NCI-H1092 (cell line): Measurements from ENCODE around the gene APCDD1.
"Not testable (repeated sequence)": the region's sequence is repeated elsewhere in the genome, so short reads cannot be mapped to it uniquely, and the experiment has no call there.

Source experiments
- DNase-seq: peaks from one replicate; lab custom pipeline; 2025; lab: John Stamatoyannopoulos, UW

The APCDD1 gene

DNA sequence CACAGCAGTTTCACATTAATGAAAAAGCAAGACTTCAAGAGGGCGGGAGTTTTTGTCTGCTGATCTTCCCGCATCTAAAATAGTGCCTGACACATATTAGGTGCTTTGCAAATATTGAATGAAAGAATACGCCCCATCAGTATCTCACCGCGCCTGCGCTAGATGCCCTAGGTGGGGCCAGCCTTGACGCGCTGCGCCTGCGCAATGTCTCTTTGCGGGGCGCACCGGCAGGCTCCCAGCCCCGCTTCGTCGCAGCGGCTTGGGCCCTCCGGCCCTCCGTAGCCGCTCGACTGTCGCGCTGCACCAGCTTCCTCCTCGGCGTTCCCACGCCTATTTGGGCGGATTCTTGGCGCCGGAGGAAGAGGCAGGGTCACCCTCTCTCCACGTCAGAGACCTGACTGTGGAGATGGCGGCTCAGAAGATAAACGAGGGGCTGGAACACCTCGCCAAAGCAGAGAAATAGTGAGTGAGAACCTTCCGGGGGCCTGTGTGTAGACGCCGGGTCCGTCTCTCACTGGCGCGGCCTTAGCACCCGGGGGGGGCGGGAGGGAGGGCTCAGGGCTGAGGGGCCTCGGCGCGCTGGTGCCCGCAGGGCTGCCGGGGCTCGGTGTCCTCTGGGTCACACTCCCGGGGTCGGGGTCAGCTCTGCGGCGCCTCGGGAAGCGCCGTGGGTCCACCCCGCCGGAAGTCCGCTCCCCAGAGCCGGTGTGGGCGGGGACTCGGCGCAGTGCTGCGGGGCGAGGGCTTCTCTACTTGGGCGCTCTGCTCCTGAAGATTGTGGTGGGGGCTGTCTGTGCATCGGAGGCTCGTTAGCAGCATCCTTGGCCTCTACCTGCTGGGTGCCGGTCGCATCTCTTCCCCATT, 71.5 kb downstream of the APCDD1 start, which contains the start of gene NAPG:
TSS of gene NAPG (plus strand) at position 331 of the 864 bp plus-strand sequence. CDS start at position 407, 76 bp downstream.
- DNase-seq = peak; percentile 84

DNA sequence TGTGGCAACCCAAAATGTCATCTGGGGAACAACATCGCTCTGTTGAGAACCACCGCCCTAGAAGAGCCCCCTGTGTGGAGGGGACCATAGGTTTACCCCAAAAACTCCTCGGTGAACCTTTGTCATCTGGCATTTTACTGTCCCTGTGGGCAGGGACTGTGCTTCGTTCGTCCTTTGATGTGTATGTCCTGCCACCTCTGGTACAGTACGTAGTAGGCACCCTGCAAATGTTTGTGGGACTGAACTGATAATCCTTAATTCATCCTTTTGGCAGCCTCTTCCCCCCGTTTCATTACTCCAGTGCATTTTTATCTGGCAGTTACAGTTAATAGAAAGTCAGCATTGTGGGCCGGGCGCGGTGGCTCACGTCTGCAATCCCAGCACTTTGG, 72.1 kb downstream of the APCDD1 start:
- no peak for DNase-seq

DNA sequence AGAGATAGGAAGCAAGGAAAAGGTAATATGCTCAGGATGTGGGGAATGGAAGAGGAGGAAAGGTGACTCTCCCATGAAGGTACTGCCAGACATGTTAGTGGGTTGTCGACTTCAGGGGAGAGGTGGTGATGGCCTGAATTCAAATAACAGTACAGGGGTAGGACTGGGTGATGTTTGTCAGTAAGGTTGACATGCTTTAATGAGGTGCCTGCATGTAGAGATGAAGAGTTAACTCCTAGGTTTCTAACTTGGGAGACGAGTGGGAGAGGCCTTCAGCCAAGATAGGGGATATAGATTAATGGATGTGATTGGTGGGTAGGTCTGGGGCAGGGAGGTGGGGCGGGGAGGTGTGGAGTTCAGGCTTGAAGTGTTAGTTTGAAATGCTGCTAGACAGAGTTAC, 74.0 kb downstream of the APCDD1 start:
- no peak for DNase-seq

DNA sequence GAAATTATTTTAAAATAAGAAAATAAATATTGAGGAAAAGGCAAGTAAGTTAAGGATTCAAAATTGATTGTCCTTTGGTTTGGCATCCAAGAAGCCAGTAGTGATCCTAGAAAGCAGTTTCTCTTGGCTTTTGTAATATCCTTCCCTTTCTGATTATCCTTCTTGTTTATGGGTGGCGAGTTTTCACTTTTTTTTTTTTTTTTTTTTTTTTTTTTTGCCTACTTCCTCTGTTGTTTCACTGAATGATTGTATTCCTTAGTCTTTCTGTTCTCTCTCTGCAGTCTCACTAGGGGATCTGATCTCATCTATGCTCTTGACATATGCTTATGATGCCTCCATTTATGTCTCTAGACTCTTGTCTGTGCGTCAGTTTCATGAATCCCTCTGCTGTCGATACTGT, 75.6 kb downstream of the APCDD1 start:
- no peak for DNase-seq

DNA sequence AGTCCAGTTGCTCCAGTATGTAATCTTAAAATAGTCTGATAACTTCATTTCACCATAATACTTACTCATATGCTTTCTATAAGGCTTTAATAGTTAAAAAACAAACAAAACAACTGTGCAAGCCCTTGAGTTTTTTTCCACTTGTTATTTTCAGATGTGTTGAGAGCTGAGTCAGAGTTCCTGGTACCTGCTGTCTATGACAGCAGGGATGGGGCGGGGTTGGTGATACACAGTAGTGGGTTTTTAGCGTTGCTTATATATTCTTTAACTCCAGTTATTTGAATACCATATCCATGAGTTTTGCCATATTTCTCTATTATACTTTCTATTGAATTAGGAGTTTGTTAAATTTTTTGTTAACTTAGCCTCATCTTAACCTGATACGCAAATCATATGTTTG, 76.4 kb downstream of the APCDD1 start:
- DNase-seq = no peak

- no peak for DNase-seq
Measured at GRCh38 chr18:10533111-10533510, 78.7 kb downstream of the APCDD1 start.

GRCh38 chr18:10536280-10536679, 81.8 kb downstream of the APCDD1 start:
- DNase-seq = no peak

- DNase-seq = no peak
Measured at GRCh38 chr18:10537765-10538164, 83.3 kb downstream of the APCDD1 start.

DNA sequence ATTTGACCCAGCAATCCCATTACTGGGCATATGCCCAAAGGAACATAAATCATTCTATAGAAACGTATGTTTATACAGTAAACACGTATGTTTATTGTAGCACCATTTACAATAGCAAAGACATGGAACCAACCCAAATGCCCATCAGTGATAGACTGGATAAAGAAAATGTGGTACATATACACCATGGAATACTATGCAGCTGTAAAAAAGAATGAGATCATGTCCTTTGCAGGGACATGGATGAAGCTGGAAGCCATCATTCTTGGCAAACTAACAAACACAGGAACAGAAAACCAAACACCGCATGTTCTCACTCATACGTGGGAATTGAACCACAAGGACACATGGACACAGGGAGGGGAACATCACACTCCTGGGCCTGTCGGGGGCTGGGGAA, 84.7 kb downstream of the APCDD1 start:
- DNase-seq = not testable (repeated sequence)
